GM23248 (cell line): ENCODE data around the gene PPP1R13B. TPM values are rescaled to one million over a fixed set of nuclear protein-coding genes. Genes with fewer than 3 reads are reported as not detected.

Experiments used
- DNase-seq: peaks from one replicate; pipeline ENCODE4 v3.0.0-alpha.2; 2015
- H2AFZ ChIP-seq: fragments of 200-600 bp; sonication (generic); 2 replicates; pipeline ENCODE4 v1.6.1; 2016; ENCODE audit warnings: antibody characterized with exemption
- H3F3A ChIP-seq: fragments of 200-600 bp; sonication (generic); 2 replicates; pipeline ENCODE4 v1.6.1; 2016; ENCODE audit warnings: mild to moderate bottlenecking, antibody characterized with exemption, mixed run types; ENCODE audit not compliant: insufficient read depth
- H3K27ac ChIP-seq: fragments of 200-600 bp; sonication (generic); 2 replicates; pipeline ENCODE4 v1.5.1; 2016; ENCODE audit warnings: mild to moderate bottlenecking
- H3K27me3 ChIP-seq: fragments of 200-600 bp; sonication (generic); replicated peaks from 2 replicates; pipeline ENCODE4 v1.6.1; 2016; ENCODE audit warnings: mild to moderate bottlenecking; ENCODE audit not compliant: insufficient read depth
- H3K36me3 ChIP-seq: fragments of 200-600 bp; sonication (generic); 2 replicates; pipeline ENCODE4 v1.6.1; 2016; ENCODE audit warnings: low read depth, mild to moderate bottlenecking
- H3K4me1 ChIP-seq: fragments of 200-600 bp; sonication (generic); 2 replicates; pipeline ENCODE4 v1.6.1; 2016; ENCODE audit warnings: mild to moderate bottlenecking; ENCODE audit not compliant: insufficient read depth
- H3K4me2 ChIP-seq: fragments of 200-600 bp; sonication (generic); one replicate; pipeline ENCODE4 v1.6.1; 2016; ENCODE audit warnings: mild to moderate bottlenecking; ENCODE audit not compliant: unreplicated experiment
- H3K4me3 ChIP-seq: fragments of 200-600 bp; sonication (generic); 2 replicates; pipeline ENCODE4 v1.5.1; 2016; ENCODE audit warnings: mild to moderate bottlenecking
- H3K79me2 ChIP-seq: fragments of 200-600 bp; sonication (generic); 2 replicates; pipeline ENCODE4 v1.6.1; 2016; ENCODE audit warnings: mild to moderate bottlenecking; ENCODE audit not compliant: insufficient read depth
- H3K9ac ChIP-seq: fragments of 200-600 bp; sonication (generic); 2 replicates; pipeline ENCODE4 v1.6.1; 2016; ENCODE audit warnings: mild to moderate bottlenecking
- H3K9me2 ChIP-seq: fragments of 200-600 bp; sonication (generic); 2 replicates; pipeline ENCODE4 v1.6.1; 2016; ENCODE audit warnings: mixed run types, mild to moderate bottlenecking, moderate library complexity; ENCODE audit not compliant: insufficient read depth
- H3K9me3 ChIP-seq: fragments of 200-600 bp; sonication (generic); one replicate; pipeline ENCODE4 v1.6.1; 2017; ENCODE audit warnings: low read depth
- H4K20me1 ChIP-seq: fragments of 200-600 bp; sonication (generic); 2 replicates; pipeline ENCODE4 v1.6.0; 2016; ENCODE audit not compliant: insufficient read depth
- EZH2 ChIP-seq: fragments of 200-600 bp; sonication (generic); IDR thresholded peaks from 2 replicates; pipeline ENCODE4 v1.6.1; 2018; ENCODE audit warnings: antibody characterized with exemption, mild to moderate bottlenecking; ENCODE audit not compliant: insufficient read depth, poor library complexity, severe bottlenecking
- EZH2phosphoT487 ChIP-seq: fragments of 200-600 bp; sonication (generic); IDR thresholded peaks from 2 replicates; pipeline ENCODE4 v1.6.1; 2018; ENCODE audit warnings: antibody characterized with exemption, moderate library complexity, mild to moderate bottlenecking, low read depth; ENCODE audit not compliant: insufficient read depth
- WGBS, 2 experiments: methylation state at CpG; one replicate each; pipeline ENCODE4 v1.1.6; 2015 to 2017; ENCODE audit warnings: low lambda C conversion rate in 2 of 2, low coverage in 1 of 2; ENCODE audit errors: missing lambda C conversion rate in 2 of 2; 5-methylcytosine and 5-hydroxymethylcytosine counted together
- in situ Hi-C: fragments of 300-500 bp; cut with MboI; formaldehyde crosslinking; loops from 2 replicates; pipeline ENCODE4 v1.15.0; 2020
- polyA plus RNA-seq: library from polyadenylated mRNA; unstranded; fragments of >200 nt; fragmentation: Nextera tagmentation; extraction: Ambion mirVana; gene quantifications from 2 replicates; pipeline ENCODE4 v1.2.1, GENCODE V29; 2016
- total RNA-seq: library from RNA; depleted of rRNA; stranded (reverse); fragments of >200 nt; shearing (Covaris generic); gene quantifications from 2 replicates; pipeline ENCODE4 v1.2.3, GENCODE V29; 2014

PPP1R13B gene
- total and polyA plus RNA-seq, 2 experiments from 2014 or later = 2.0 to 4.6 TPM

GRCh38 chr14:103730490-103731035, 116.8 kb downstream of the PPP1R13B start:
- no peaks in the 10 kb centered on the region for H3F3A ChIP-seq
- no peak overlapping the region for H3K4me3 ChIP-seq
- no peak overlapping the region for H3K27ac ChIP-seq
- peaks cover 13% of the 10 kb centered on the region; the same call in 1 of the 2 replicates for H3K36me3 ChIP-seq
- no peaks in the 10 kb centered on the region for H4K20me1 ChIP-seq
- no peaks in the 10 kb centered on the region for H3K4me1 ChIP-seq
- H3K9ac ChIP-seq = no peak overlapping the region
- WGBS, 2 experiments = 87 to 89% methylated on average over 14 to 15 of the region's 15 CpGs
- TF ChIP-seq EZH2phosphoT487 = no peak
- TF ChIP-seq EZH2 = no peak
- H3K27me3 ChIP-seq = no peaks in the 10 kb centered on the region
- H3K4me2 ChIP-seq = no peak overlapping the region
- no peak for DNase-seq
- peaks cover 23% of the 10 kb centered on the region for H3K79me2 ChIP-seq
- in situ Hi-C loops = no loop called here
- no peaks in the 10 kb centered on the region for H3K9me3 ChIP-seq
- H3K9me2 ChIP-seq = no peaks in the 10 kb centered on the region
- no peak overlapping the region for H2AFZ ChIP-seq

- H3F3A ChIP-seq = no peaks in the 10 kb centered on the region
- H3K4me2 ChIP-seq = no peak overlapping the region
- H3K4me3 ChIP-seq = no peak overlapping the region
- peaks cover 13% of the 10 kb centered on the region; the same call in 1 of the 2 replicates for H3K36me3 ChIP-seq
- H3K9me2 ChIP-seq = no peaks in the 10 kb centered on the region
- no peaks in the 10 kb centered on the region; the same call in 1 of the 2 replicates for H4K20me1 ChIP-seq
- H3K27ac ChIP-seq = no peak overlapping the region
- TF ChIP-seq EZH2 (no peak), EZH2phosphoT487 (no peak)
- no peak overlapping the region for H3K9ac ChIP-seq
- in situ Hi-C loops = no loop called here
- no peak overlapping the region for H2AFZ ChIP-seq
- no peaks in the 10 kb centered on the region for H3K4me1 ChIP-seq
- DNase-seq = no peak
- H3K79me2 ChIP-seq = peaks cover 31% of the 10 kb centered on the region
- H3K27me3 ChIP-seq = no peaks in the 10 kb centered on the region
- no peaks in the 10 kb centered on the region for H3K9me3 ChIP-seq
- 93% methylated on average over 22 to 24 of the region's 24 CpGs for whole genome bisulfite sequencing, 2 experiments
Measured at GRCh38 chr14:103729496-103730448, 117.6 kb downstream of the PPP1R13B start.

GRCh38 chr14:103728721-103729120, 118.7 kb downstream of the PPP1R13B start:
- H3K27ac ChIP-seq = no peak overlapping the region
- peaks cover 7% of the 10 kb centered on the region; the same call in 1 of the 2 replicates for H3K4me1 ChIP-seq
- 81 to 83% methylated on average over 12 of the region's 12 CpGs for WGBS, 2 experiments
- no peaks in the 10 kb centered on the region for H3K9me3 ChIP-seq
- peaks cover 13% of the 10 kb centered on the region; the same call in 1 of the 2 replicates for H3K36me3 ChIP-seq
- no peak overlapping the region for H3K4me2 ChIP-seq
- in situ Hi-C loops = no loop called here
- no peaks in the 10 kb centered on the region for H3K9me2 ChIP-seq
- no peak overlapping the region for H2AFZ ChIP-seq
- peaks cover 41% of the 10 kb centered on the region for H3K79me2 ChIP-seq
- H3K27me3 ChIP-seq = no peaks in the 10 kb centered on the region
- TF ChIP-seq EZH2 (no peak), EZH2phosphoT487 (no peak)
- no peaks in the 10 kb centered on the region; the same call in 1 of the 2 replicates for H4K20me1 ChIP-seq
- H3K4me3 ChIP-seq = no peak overlapping the region
- DNase-seq = no peak
- H3F3A ChIP-seq = no peaks in the 10 kb centered on the region
- no peak overlapping the region for H3K9ac ChIP-seq

- H2AFZ ChIP-seq = no peak overlapping the region
- H3K27ac ChIP-seq = no peak overlapping the region
- peaks cover 47% of the 10 kb centered on the region for H3K79me2 ChIP-seq
- in situ Hi-C loops = no loop called here
- H3K4me3 ChIP-seq = no peak overlapping the region
- H3K27me3 ChIP-seq = no peaks in the 10 kb centered on the region
- no peaks in the 10 kb centered on the region for H3K9me3 ChIP-seq
- no peak overlapping the region for H3K9ac ChIP-seq
- peaks cover 9% of the 10 kb centered on the region; the same call in 1 of the 2 replicates for H3K36me3 ChIP-seq
- H3K4me1 ChIP-seq = peaks cover 13% of the 10 kb centered on the region
- 90% methylated on average over 18 to 19 of the region's 19 CpGs for WGBS, 2 experiments
- no peaks in the 10 kb centered on the region for H3F3A ChIP-seq
- H3K4me2 ChIP-seq = no peak overlapping the region
- no peak for DNase-seq
- TF ChIP-seq EZH2 (no peak), EZH2phosphoT487 (no peak)
- H3K9me2 ChIP-seq = no peaks in the 10 kb centered on the region
- H4K20me1 ChIP-seq = no peaks in the 10 kb centered on the region; the same call in 1 of the 2 replicates
Measured at GRCh38 chr14:103728141-103728540, 119.2 kb downstream of the PPP1R13B start.
